KBM-7 (cell line): ENCODE data around the gene BABAM2.
A peak's percentile ranks its signal among the peaks of the same experiment; 100 is the strongest.

Source experiments
- DNase-seq: peaks from one replicate; pipeline ENCODE4 v3.0.0-alpha.2; 2015
- in situ Hi-C: fragments of 300-500 bp; cut with MboI; formaldehyde crosslinking; loops from 2 replicates; pipeline ENCODE4 v1.14.3; 2020; ENCODE audit warnings: low sequenced_read_pairs, low pct_unique_long_range_greater_than_20kb, mixed read lengths

BABAM2 gene

GRCh38 chr2:28129955-28130695, 239.6 kb downstream of the BABAM2 start:
- in situ Hi-C loops: no loop called here
- DNase-seq: no peak

GRCh38 chr2:28133778-28134177, 243.2 kb downstream of the BABAM2 start:
- DNase-seq: no peak
- in situ Hi-C loops: no loop called here

- DNase-seq: peak; percentile 62
- in situ Hi-C loops: no loop called here
Measured at GRCh38 chr2:28134262-28134812, 243.8 kb downstream of the BABAM2 start.

GRCh38 chr2:28134857-28135256, 244.3 kb downstream of the BABAM2 start:
- in situ Hi-C loops: no loop called here
- no peak for DNase-seq

GRCh38 chr2:28135324-28135723, 244.8 kb downstream of the BABAM2 start:
- in situ Hi-C loops: no loop called here
- peak; percentile 41 for DNase-seq

GRCh38 chr2:28135799-28136198, 245.3 kb downstream of the BABAM2 start:
- no peak for DNase-seq
- in situ Hi-C loops: no loop called here

GRCh38 chr2:28136556-28136955, 246.0 kb downstream of the BABAM2 start:
- in situ Hi-C loops: no loop called here
- DNase-seq: no peak

- DNase-seq: no peak
- in situ Hi-C loops: no loop called here
Measured at GRCh38 chr2:28137221-28137620, 246.7 kb downstream of the BABAM2 start.

GRCh38 chr2:28142386-28142785, 251.9 kb downstream of the BABAM2 start:
- in situ Hi-C loops: no loop called here

GRCh38 chr2:28148000-28148399, 257.5 kb downstream of the BABAM2 start:
- no peak for DNase-seq

More at GRCh38 chr2:28142386-28142785, 251.9 kb downstream of the BABAM2 start:
- no peak for DNase-seq

GRCh38 chr2:28148566-28148965, 258.0 kb downstream of the BABAM2 start:
- in situ Hi-C loops: no loop called here
- no peak for DNase-seq

More at GRCh38 chr2:28148000-28148399, 257.5 kb downstream of the BABAM2 start:
- in situ Hi-C loops: no loop called here

- no peak for DNase-seq
- in situ Hi-C loops: no loop called here
Measured at GRCh38 chr2:28150236-28150915, 259.8 kb downstream of the BABAM2 start.

- in situ Hi-C loops: no loop called here
- no peak for DNase-seq
Measured at GRCh38 chr2:28150994-28151393, 260.5 kb downstream of the BABAM2 start.

GRCh38 chr2:28152585-28153280, 262.2 kb downstream of the BABAM2 start:
- in situ Hi-C loops: no loop called here
- DNase-seq: no peak

- DNase-seq: no peak
- in situ Hi-C loops: no loop called here
Measured at GRCh38 chr2:28153851-28154250, 263.3 kb downstream of the BABAM2 start.

GRCh38 chr2:28155086-28155485, 264.6 kb downstream of the BABAM2 start:
- in situ Hi-C loops: no loop called here
- no peak for DNase-seq

- DNase-seq: peak; percentile 54
- in situ Hi-C loops: no loop called here
Measured at GRCh38 chr2:28155627-28156026, 265.1 kb downstream of the BABAM2 start.

- in situ Hi-C loops: no loop called here
- no peak for DNase-seq
Measured at GRCh38 chr2:28158791-28159190, 268.3 kb downstream of the BABAM2 start.

- no peak for DNase-seq
- in situ Hi-C loops: no loop called here
Measured at GRCh38 chr2:28160986-28161425, 270.5 kb downstream of the BABAM2 start.

- in situ Hi-C loops: no loop called here
- DNase-seq: no peak
Measured at GRCh38 chr2:28161466-28161865, 270.9 kb downstream of the BABAM2 start.
